NCI-H524 treated with DMSO at 0.1 percent for 48 hours (cell line): ENCODE results near the gene NUTM2D.
"Not testable (repeated sequence)": the region's sequence is repeated elsewhere in the genome, so short reads cannot be mapped to it uniquely, and the experiment has no call there.

Experiments used
- DNase-seq: peaks from one replicate; lab custom pipeline; 2025; lab: John Stamatoyannopoulos, UW

The NUTM2D gene, protein sequence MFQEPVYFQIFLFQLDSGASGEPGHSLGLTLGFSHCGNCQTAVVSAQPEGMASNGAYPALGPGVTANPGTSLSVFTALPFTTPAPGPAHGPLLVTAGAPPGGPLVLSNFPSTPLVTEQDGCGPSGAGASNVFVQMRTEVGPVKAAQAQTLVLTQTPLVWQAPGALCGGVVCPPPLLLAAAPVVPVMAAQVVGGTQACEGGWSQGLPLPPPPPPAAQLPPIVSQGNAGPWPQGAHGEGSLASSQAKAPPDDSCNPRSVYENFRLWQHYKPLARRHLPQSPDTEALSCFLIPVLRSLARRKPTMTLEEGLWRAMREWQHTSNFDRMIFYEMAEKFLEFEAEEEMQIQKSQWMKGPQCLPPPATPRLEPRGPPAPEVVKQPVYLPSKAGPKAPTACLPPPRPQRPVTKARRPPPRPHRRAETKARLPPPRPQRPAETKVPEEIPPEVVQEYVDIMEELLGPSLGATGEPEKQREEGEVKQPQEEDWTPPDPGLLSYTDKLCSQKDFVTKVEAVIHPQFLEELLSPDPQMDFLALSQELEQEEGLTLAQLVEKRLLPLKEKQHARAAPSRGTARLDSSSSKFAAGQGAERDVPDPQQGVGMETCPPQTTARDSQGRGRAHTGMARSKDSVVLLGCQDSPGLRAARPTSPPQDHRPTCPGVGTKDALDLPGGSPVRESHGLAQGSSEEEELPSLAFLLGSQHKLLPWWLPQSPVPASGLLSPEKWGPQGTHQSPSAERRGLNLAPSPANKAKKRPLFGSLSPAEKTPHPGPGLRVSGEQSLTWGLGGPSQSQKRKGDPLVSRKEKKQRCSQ

DNA sequence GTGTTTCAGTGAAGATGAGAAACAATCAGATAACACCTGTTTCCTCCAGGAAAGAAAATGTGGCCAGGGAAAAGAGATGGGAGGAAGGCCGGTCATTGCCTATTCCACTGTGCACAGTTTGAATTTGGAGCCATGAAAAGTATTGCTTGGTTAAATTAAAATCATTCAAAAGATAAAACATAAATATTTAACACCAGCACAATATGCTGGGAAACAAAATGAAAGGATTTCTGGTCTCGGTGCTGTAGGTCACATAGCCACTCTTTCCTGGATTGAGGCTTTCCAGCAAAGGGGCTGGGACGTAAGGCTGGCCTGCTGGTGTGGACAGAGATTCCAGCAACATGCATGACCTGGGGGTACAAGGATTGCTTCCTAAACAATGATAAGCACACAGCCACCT is at the start of gene NUTM2D:
Gene NUTM2D, plus strand, starts transcription at position 301 of the 400 bp plus-strand sequence. CDS start 522 bp downstream, outside the sequence.
- not testable (repeated sequence) for DNase-seq

DNA sequence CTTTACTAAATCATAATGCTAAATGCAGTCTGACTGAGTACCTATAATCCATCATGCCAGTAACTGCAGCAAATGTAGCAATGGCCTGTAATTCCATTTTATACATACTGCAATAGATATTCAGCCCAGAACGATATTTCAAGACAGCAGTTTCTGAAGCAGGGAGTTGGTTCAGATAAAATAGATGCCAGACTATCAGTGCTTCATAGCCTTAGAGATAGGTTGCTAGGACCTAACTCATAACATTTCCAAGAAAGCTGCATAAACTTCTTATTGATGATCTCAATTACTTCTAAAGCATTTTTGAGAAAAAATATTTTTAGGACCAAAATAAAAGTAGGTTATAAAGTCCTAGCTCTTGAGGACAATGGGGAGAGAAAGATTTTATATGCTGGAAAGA is 48.8 kb upstream of the NUTM2D start:
- not testable (repeated sequence) for DNase-seq

DNA sequence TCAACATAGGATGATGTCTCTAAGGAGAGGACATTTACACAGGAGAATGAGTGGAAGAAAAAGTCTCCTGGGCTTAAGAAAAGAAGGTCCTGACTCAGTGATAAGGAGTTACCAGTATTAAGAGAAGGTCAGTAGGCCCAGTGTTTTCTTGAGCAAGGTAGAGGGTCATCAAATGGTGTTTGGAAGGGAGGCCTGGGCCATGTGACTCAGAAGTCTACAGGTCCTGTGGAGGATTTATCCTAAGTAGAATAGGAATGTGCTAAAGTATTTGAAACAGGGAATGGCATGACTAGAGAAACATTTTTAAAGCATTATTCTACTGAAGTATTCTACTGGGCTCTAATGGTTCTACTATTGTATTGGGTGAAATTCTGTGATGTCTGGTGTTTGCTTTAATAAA is 47.9 kb upstream of the NUTM2D start:
- not testable (repeated sequence) for DNase-seq

DNA sequence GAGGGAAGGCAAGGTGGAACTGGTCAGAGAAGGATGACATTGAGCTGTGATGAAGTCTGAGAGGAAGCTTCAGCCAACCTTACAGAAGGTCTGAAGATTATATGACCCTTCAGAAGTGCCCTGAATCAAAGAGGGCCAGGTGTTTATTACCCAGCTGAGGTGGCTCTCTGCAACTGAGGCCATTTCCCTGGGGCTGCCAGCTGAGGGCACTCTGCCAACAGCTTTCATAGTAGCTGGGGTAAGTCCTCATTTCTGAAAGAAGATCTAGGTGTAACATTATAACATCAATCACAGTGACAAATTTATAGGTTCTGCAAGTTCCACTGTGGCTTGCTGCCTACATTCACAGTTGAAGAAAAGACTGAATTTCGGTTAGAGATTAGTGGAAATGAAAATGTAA is 46.0 kb upstream of the NUTM2D start:
- not testable (repeated sequence) for DNase-seq

DNA sequence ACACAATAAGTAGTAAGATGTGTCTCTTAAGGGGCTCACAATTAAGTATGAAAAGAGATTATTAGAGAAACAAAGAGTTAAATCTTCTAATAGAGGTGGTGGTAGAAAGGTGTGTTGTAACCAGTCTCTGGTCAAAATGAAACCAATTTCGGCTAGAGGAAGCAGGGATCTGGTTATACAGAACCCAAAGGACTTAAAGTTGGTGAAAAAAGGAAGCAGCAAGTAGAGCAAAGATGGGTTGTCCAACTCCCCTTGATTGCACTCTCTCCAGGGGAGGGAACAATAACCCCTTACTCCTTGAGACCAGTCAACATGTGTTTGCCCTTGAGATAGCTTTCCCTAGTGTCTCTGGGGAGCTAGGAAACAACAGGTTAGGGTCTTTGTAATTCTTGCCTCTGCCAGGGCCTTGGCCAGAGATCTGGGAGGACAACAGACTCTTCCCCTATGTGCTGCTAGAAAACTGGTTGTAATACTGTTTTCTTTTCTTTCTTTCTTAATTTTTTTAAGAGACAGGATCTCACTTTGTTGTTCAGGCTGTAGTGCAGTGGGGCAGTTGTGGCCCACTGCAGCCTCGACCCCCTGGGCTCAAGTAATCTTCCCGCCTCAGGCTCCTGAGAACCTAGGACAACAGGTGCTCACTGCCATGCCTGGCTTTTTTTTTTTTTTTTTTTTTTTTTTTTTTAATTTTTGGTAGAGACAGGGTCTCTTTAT is 43.7 kb upstream of the NUTM2D start:
- DNase-seq: not testable (repeated sequence)

DNA sequence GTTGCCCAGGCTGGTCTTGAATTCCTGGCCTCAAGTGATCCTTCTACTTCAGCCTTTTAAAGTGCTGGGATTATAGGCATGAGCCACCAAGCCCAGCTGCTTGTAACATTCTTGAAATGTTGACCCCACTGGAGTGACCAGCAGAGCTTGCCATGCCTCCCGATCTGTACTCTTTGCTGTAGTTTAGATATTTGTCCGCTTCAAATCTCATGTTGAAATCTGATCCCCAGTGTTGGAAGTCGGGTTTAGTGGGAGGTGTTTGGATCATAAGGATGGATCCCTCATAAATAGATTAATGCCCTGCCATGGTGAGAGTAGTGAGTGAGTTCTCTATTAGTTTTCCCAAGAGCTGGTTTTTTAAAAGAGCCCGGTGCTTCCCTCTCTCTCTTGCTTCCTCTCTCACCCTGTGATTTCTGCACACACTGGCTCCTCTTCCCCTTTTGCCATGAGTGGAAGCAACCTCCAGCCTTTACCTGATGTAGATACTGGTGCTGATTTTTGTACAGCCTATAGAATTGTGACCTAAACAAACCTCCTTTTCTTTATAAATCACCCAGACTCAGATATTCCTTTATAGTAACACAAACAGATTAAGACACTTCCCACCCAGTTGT is 43.1 kb upstream of the NUTM2D start:
- not testable (repeated sequence) for DNase-seq

DNA sequence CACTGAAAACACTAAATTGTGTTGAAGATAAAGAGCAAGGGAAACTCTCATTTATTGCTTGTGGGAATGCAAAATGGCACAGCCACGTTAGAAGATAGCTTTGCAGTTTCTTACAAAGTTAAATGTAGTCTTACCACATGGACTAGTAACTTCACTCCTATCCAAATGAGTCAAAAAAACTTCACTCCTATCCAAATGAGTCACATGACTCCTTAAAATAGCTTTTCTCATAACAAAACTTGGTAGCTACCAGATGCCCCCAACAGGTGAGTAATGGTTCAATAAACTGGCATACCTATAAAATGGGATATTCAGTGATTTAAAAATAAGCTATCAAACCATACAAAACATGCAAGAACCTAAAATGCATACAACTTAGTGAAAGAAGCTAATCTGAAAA is 36.0 kb upstream of the NUTM2D start:
- DNase-seq: not testable (repeated sequence)

DNA sequence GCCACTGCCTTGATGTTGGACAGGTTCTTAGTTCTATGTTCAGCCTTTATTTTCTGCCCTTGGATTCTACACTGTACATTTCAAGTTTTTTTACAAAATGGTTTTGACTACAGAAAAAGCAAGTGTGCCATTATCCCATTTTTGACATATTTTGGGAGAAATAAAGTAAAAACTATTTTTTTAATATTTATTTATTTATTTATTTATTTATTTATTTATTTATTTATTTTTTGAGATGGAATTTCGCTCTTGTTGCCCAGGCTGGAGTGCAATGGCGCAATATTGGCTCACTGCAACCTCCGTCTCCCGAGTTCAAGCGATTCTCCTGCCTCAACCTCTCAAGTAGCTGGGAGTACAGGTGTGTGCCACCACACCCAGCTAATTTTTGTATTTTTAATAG is 33.0 kb upstream of the NUTM2D start:
- DNase-seq: not testable (repeated sequence)

DNA sequence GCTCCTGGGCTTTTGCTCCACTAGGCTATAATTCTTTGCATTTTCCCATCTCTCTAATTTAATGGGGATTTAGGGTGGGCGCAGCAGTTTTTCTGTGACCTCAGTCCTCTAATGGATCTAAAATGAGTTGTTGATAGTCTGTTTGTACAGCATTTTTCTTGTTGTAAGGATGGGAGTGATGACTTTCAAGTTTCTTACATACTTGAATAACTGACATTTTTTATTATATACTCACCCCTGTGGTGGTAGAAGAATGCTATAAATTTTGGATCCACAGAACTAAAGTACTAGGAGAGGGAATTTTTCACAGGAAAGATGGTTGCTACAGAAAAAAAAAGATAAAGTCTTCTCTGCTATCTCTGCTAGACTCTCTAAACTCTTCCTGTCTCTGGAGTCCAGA is 29.6 kb upstream of the NUTM2D start:
- DNase-seq: not testable (repeated sequence)

DNA sequence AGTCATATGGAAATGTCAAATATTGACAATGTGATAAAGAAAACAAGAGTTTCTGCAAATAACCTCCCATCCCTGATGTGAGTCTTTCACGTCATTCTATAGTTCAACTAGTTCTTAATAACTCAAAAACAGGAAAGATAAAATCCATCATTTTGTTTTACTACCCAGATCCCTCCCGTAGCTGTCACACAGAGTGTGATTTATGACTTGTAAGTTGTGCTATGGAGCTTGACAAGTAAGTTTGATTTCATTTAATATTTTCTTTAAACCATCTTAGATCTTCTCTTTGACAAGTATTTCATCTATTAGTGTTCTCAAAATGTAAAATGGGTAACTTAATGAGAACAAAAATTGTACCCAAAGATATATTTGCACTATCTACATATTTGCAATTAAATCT is 28.4 kb upstream of the NUTM2D start:
- not testable (repeated sequence) for DNase-seq

DNA sequence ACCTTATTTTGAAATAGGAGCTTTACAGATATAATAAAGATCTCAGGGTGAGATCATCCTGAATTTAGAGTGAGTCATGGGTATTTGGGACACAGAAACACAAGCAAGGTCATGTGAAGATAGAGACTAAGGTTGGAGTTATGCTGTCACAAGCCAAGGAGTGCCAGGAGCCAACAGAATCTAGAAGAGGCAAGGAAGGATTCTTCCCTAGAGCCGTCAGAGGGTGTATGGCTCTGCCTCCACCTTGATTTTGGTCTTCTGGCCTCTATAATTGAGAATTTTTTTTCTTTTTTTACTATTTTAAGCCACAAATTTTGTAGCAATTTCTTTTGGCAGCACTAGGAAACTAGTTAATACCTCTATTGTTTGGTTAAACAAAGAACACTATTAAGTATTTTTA is 24.9 kb upstream of the NUTM2D start:
- DNase-seq: not testable (repeated sequence)

DNA sequence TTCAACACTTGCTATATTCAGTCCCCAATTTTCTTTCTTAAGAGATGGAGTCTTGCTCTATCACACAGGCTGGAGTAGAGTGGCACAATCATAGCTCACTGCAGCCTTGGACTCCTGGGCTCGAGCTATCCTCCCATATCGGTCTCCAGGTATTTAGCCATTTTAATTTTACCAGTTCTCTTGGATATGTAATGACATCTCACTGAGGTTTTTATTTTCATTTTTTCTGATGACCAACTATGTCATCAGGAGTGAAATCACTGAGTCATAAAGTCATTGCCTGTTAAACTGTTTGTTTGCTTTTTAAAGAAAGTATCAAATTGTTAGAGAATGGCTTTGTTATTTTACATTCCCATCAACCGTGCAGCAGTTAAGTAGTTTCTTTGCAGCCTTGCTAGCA is 17.1 kb upstream of the NUTM2D start:
- DNase-seq: not testable (repeated sequence)

DNA sequence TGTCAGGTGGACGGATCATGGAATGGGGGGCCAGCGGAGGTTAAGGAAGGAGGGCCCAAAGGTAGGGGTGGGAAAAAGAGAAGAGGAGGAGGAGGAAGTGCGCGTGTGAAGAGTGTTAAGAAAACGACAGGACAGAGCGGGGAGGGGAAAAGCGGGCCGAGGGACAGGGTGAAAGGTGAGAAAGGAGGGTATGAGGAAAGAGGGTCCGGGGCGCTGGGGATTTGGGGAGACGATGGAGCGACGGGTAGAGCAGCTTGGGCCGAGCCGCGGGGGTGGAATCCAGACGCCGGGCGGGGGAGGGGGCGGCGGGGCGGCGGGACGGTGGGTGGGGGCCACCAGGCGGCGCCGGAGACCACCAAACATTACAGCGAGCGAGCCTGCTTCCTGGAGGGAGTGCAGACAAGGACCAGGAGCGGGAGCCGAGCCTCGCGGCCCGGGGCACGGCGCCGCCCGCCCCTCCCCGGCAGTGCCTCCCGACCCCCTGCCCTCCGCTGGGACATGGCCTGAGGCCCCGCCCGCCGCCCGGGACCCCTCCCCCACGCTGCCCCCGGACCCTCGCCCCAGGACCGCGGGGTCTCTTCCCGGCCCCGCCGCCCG is 15.9 kb upstream of the NUTM2D start:
- DNase-seq: not testable (repeated sequence)

DNA sequence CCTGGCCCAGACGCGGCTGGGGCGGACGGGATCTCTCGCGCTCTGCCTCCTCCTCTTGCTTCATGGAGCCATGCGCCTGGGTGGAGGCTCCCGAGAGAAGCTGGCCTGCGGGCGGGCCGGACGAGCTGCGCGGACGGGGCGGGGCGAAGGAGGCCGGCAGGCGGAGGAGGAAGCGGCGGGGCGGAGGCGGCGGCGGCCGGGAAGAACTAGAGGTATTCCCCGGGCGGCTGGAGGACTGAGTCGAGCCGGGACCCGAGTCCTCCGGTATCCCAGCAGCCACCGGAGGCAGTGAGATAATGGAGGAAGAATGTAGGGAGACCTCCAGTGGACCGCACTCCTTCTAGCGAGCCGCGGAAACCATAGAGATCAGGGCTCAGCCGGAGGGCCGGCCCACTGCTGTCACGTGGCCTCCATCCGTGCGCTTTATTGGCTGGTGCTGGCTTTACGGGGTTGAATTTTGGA is 15.3 kb upstream of the NUTM2D start:
- not testable (repeated sequence) for DNase-seq

DNA sequence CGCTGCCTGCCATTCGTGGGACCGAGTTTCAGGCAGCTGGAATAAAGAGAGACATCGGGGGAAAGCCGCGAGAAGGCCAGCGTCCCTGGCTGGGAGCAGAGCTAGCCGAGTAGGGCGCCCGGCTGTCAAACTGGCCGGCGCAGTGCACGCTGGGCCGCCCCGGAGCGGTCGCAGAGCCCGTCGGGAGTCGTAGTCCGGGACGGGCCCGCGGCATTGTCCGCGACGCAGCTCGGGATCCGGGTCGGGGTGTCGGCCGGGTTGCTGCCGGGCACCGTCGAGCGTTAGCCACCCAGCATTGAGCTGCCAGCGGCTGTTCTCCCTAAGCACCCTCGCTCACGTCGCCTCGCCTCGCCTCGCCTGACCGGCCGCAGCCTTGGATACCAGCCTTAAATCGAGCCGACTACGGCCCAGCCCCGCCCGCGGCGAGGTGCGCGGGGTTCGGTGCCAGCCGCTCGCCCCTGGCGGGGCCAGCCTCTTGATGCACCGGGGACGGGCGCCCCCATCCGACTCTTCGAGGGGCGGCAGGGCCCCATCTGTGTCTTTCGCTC is 14.8 kb upstream of the NUTM2D start:
- DNase-seq: not testable (repeated sequence)

DNA sequence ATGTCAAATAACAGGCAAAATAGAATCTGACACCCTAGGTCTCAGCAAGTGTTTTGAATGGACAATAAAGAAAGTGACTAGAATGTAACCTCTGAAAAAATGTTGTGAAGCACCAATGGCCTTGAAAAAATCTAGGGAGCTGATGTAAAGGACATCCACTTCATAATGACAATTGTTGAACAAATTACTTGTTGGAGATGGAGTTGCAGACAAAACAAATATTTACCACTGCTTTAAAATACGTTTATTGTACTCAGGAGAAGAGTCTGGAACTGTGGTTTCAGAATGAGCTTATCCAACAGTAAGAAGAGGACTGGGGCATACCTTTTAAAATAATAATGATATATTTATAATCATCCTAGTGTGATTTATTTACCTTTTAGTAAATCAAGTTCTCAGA is 11.8 kb upstream of the NUTM2D start:
- not testable (repeated sequence) for DNase-seq

DNA sequence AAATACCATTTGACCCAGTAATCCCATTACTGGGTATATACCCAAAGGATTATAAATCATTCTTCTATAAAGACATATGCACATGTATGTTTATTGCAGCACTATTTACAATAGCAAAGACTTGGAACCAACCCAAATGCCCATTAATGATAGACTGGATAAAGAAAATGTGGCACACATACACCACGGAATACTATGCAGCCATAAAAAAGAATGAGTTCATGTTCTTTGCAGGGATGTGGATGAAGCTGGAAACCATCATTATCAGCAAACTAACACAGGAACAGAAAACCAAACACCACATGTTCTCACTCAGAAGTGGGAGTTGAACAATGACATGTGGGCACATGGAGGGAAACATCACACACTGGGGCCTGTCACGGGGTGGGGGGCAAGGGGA is 7.4 kb upstream of the NUTM2D start:
- not testable (repeated sequence) for DNase-seq

DNA sequence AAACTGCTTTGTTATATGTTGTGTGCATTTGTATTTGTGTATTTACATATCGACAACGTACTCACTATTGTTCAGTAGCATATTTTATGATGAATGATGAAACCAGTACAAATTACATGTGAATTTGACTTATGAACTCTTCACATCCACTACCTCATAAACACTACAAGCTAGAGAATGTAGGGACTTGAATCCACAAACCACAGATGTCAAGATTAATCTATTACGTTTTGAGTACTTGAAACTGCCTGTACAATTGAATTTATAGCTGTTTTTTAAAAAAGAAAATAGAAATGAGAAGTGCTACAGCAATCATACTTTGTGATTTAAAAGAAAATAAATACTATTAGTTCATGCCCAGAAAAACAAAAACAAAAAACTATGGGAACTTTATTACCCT is 4.7 kb upstream of the NUTM2D start:
- not testable (repeated sequence) for DNase-seq

DNA sequence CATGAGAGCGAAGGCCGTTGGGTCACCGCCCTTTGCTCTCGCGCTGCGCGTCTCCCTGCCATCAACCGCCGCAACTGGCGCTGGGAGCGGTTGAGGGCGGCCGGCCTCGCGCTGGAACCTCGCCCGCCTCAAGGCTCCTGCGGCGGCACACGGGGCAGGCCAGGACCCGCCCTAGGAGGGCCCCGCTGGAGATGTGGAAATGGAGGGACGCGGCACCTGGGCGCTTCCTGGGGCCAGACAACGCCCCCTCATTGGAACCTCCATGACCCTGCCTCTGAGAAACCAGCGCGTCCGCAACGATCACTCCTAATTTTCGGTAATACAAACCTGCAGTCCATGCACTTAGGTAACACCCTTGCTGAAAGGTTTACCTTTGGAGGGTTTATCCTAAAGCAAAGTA is 2.4 kb upstream of the NUTM2D start:
- DNase-seq: not testable (repeated sequence)

DNA sequence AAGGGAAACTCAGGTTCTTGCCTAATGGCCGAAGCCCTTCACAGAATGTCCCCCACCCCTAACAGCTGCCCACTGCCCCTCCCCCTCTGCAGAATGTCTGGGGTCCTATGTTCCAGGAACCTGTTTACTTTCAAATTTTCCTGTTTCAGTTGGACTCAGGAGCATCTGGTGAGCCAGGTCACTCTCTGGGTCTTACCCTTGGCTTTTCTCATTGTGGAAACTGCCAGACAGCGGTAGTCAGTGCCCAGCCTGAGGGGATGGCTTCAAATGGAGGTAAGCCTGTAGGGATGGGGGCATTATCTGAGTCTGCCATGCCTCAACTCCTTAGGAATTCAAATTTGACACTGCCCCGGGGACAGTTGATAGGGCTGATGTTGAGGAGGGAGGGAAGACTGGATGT is 615 bp downstream of the NUTM2D start:
- not testable (repeated sequence) for DNase-seq

DNA sequence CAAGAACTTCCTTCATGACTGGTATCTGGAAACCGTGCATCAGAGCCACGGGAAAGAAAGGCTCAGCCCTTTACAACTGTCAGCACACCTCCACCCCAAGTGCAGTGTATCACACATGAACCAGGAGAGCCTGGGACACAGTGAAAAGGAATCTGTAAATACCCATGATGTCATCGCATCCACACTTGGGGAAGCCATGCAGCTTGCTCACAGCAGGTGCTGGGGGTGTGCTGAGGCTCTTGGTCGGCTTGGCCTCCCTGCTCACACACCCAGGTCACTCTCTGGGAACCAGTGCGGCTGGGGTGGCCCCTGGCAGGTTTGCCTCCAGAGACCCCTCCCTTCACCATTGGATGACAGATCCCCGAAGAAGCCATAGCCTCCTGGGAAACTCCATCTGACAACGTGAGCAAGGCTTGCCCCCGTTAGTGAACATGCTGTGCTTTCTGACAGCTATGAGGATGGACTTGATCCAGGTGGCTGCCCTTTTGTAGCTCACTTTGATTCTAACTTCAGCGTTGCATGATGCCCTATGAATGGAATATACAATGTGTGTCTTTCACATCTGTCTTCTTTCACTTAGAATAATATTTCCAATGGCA is 12.1 kb downstream of the NUTM2D start:
- DNase-seq: not testable (repeated sequence)
